ENCODE data around the gene IQSEC1. TPM values are rescaled to one million over a fixed set of nuclear protein-coding genes. Genes with fewer than 3 reads are reported as not detected.

Gene IQSEC1
- total RNA-seq, 1 donor from 2014 or later = 34.2 TPM

- Mint-ChIP-seq H3K27me3 (peaks cover 17% of the 10 kb centered on the region), H3K4me3 (ENCODE audit: low read depth) (no peak overlapping the region), H3K27ac (peak overlapping the region; percentile 50), H3K4me1 (ENCODE audit: low read depth) (peaks cover 8% of the 10 kb centered on the region), H3K36me3 (ENCODE audit: insufficient read depth) (no peaks in the 10 kb centered on the region), H3K9me3 (ENCODE audit: low read depth) (no peaks in the 10 kb centered on the region)
- TF ChIP-seq CTCF (IDR thresholded peaks at IDR 0.05; ENCODE audit: unreplicated experiment) = no peak
- no peak for DNase-seq (ENCODE audit: low spot score, unreplicated experiment)
Observed at GRCh38 chr3:13008155-13008995, 64.9 kb downstream of the IQSEC1 start.

DNA sequence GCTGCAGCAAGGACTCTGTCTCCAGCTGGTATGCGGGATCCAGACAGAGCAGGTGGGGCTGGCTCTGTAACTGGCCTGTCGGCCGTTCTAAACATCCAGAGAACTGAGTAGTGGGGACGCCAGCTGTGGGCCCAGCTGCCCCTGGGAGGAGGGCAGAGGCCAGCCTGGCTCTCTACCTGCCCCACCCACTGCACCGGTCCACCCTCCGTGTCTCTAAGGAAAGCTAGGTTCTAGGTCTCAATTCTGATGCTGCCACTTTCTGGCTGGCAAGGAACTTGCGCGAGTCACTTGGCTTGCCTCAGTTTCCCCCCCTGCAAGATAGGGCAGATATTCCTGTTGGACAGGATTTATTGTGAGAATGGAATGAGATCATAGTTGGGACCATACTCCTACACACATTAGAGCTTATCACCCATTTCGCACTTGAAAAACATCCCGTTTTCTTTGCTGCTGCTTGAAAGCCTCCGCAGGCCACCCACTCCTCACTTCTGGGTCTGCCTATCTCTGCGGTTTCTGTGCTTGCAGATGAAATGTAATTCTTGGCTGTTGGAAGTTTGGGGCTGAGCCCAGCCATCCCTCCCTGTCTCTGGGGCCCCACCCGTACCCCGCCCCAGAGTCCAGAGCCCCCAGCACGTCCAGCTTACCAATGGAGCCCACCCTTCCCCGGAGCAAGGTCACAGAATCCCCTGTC lies 65.8 kb downstream of the IQSEC1 start:
- no peak for DNase-seq (ENCODE audit: low spot score, unreplicated experiment)
- Mint-ChIP-seq H3K4me1 (ENCODE audit: low read depth) (peaks cover 8% of the 10 kb centered on the region), H3K27me3 (peaks cover 19% of the 10 kb centered on the region), H3K4me3 (ENCODE audit: low read depth) (no peak overlapping the region), H3K36me3 (ENCODE audit: insufficient read depth) (no peaks in the 10 kb centered on the region), H3K27ac (no peak overlapping the region), H3K9me3 (ENCODE audit: low read depth) (no peaks in the 10 kb centered on the region)
- no peak for TF ChIP-seq CTCF (IDR thresholded peaks at IDR 0.05; ENCODE audit: unreplicated experiment)

DNA sequence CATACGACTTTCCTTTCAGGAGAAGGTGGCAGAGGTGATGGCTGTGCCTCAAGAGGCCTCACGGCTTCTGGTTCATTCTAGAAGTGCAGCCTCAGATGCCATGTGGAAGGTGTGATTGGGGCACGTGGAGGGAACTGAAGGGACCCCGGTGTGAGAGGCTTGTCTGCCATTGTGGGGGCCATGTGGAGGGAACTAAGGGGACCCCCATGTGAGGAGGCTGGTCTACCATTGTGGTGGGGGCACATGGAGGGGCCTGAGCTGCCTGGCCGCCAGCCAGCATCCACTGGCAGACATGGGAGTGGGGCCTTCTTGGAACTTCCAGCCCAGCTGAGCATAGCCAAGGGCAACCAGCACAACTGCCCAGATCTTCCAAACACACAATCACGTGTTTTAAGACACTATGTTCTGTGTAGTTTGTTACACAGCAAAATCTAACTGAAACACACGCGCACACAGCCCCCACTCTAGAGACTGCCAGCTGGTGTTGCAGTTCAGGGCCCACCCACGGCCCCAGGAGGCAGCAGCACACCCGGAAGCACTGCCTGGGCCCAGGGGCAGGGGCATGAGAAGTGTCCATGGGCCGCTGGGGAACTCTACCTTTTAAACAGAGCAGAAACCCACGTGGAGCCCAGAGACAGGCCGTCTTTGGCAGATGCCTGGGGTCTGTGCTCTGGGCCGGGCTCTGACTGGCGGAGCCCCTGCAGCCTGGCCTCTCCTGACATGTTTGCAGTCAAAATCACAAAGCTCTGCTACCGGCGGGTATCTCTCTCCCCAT lies 66.8 kb downstream of the IQSEC1 start:
- H3K27me3 Mint-ChIP-seq = peaks cover 19% of the 10 kb centered on the region
- no peak overlapping the region for H3K27ac Mint-ChIP-seq
- H3K9me3 Mint-ChIP-seq (ENCODE audit: low read depth) = no peaks in the 10 kb centered on the region
- H3K4me3 Mint-ChIP-seq (ENCODE audit: low read depth) = no peak overlapping the region
- H3K36me3 Mint-ChIP-seq (ENCODE audit: insufficient read depth) = no peaks in the 10 kb centered on the region
- no peak for DNase-seq (ENCODE audit: low spot score, unreplicated experiment)
- TF ChIP-seq CTCF (IDR thresholded peaks at IDR 0.05; ENCODE audit: unreplicated experiment) = no peak
- H3K4me1 Mint-ChIP-seq (ENCODE audit: low read depth) = peaks cover 5% of the 10 kb centered on the region

- Mint-ChIP-seq H3K9me3 (ENCODE audit: low read depth) (no peaks in the 10 kb centered on the region), H3K27ac (no peak overlapping the region), H3K36me3 (ENCODE audit: insufficient read depth) (no peaks in the 10 kb centered on the region), H3K4me1 (ENCODE audit: low read depth) (peaks cover 3% of the 10 kb centered on the region), H3K27me3 (peaks cover 15% of the 10 kb centered on the region), H3K4me3 (ENCODE audit: low read depth) (no peak overlapping the region)
- no peak for TF ChIP-seq CTCF (IDR thresholded peaks at IDR 0.05; ENCODE audit: unreplicated experiment)
- no peak for DNase-seq (ENCODE audit: low spot score, unreplicated experiment)
Observed at GRCh38 chr3:13005301-13005700, 67.9 kb downstream of the IQSEC1 start.

DNA sequence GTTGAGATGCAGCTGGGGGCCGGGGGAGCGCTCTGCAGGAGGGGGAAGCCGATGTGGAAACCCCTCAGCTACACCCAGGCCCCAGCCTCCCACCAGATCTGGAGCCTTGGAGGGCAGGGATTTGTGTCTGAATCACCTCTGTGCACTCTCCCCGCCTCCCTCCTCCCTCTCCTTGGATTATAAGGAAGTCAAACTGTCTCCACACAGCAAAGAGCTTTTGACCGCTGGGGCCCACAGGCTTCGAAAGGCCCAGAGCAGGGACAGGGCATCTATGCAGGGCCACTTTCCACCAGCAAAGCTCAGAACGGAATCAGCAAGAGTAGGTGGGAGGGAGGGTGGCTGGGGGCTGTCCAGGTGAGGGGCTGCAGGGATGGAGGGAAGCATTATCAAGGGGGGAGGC lies 68.9 kb downstream of the IQSEC1 start:
- peaks cover 12% of the 10 kb centered on the region for H3K27me3 Mint-ChIP-seq
- no peaks in the 10 kb centered on the region for H3K36me3 Mint-ChIP-seq (ENCODE audit: insufficient read depth)
- peaks cover 3% of the 10 kb centered on the region for H3K4me1 Mint-ChIP-seq (ENCODE audit: low read depth)
- no peak for TF ChIP-seq CTCF (IDR thresholded peaks at IDR 0.05; ENCODE audit: unreplicated experiment)
- H3K9me3 Mint-ChIP-seq (ENCODE audit: low read depth) = no peaks in the 10 kb centered on the region
- no peak overlapping the region for H3K4me3 Mint-ChIP-seq (ENCODE audit: low read depth)
- H3K27ac Mint-ChIP-seq = no peak overlapping the region
- DNase-seq (ENCODE audit: low spot score, unreplicated experiment) = no peak
